Cardiac fibroblast (primary cell): Measurements from ENCODE around the gene CHID1.

ENCODE experiments used
- DNase-seq, 2 donors: peaks; one replicate each; pipeline versions ENCODE4 v3.0.0 to v3.0.0-alpha.2; 2010; ENCODE audit warnings: low read depth in 2 of 2
- H3K4me3 ChIP-seq, 2 donors: replicated peaks in 1 of 2; 1 replicate in 1 of 2; 2 replicates in 1 of 2; pipeline ENCODE4 v1.5.1; 2011; ENCODE audit warnings: low read depth in 2 of 2, low read length in 2 of 2, mild to moderate bottlenecking in 2 of 2, moderate library complexity in 1 of 2
- CTCF ChIP-seq: IDR thresholded peaks from one replicate; pipeline ENCODE4 v1.5.1; 2011; ENCODE audit warnings: low read depth, mild to moderate bottlenecking, low read length, inconsistent platforms

The CHID1 gene

GRCh38 chr11:883527-883926 lies 27.1 kb downstream of the CHID1 start:
- TF ChIP-seq CTCF = no peak
- no peak for DNase-seq
- no peak overlapping the region for H3K4me3 ChIP-seq

- TF ChIP-seq CTCF = no peak
- H3K4me3 ChIP-seq = no peak overlapping the region
- no peak for DNase-seq
Observed at GRCh38 chr11:882596-882995, 28.0 kb downstream of the CHID1 start.

- peak; percentile 3 for TF ChIP-seq CTCF
- DNase-seq = no peak
- no peak overlapping the region for H3K4me3 ChIP-seq
Observed at GRCh38 chr11:880447-880846, 30.2 kb downstream of the CHID1 start.

GRCh38 chr11:877565-877964 lies 33.0 kb downstream of the CHID1 start:
- no peak for DNase-seq
- TF ChIP-seq CTCF = no peak
- no peak overlapping the region for H3K4me3 ChIP-seq

GRCh38 chr11:876545-876944 lies 34.1 kb downstream of the CHID1 start:
- DNase-seq = no peak
- no peak overlapping the region for H3K4me3 ChIP-seq
- no peak for TF ChIP-seq CTCF

GRCh38 chr11:875769-876301 lies 34.8 kb downstream of the CHID1 start:
- no peak overlapping the region for H3K4me3 ChIP-seq
- TF ChIP-seq CTCF = no peak
- DNase-seq = no peak

GRCh38 chr11:875203-875602 lies 35.4 kb downstream of the CHID1 start:
- H3K4me3 ChIP-seq = no peak overlapping the region
- no peak for TF ChIP-seq CTCF
- DNase-seq = no peak
